Measurements from ENCODE around the gene NAV2.

GRCh38 chr11:20037396-20038153 is 324.9 kb downstream of the NAV2 start:
- TF ChIP-seq CTCF (IDR thresholded peaks at IDR 0.05) = no peak
- no peak for TF ChIP-seq EP300 (IDR thresholded peaks at IDR 0.05)
